Fibroblast of pulmonary artery (primary cell): ENCODE data around the gene KCNMA1.

Source experiments
- DNase-seq: peaks from one replicate; pipeline ENCODE4 v3.0.0-alpha.2; 2010; ENCODE audit warnings: low read depth
- H3K4me3 ChIP-seq: replicated peaks from 2 replicates; pipeline ENCODE4 v1.5.1; 2011; ENCODE audit warnings: low read depth, mild to moderate bottlenecking, control low read depth, low read length, moderate library complexity
- CTCF ChIP-seq: IDR thresholded peaks from 2 replicates; pipeline ENCODE4 v1.5.1; 2011; ENCODE audit warnings: mild to moderate bottlenecking, control low read depth, low read length, inconsistent platforms; ENCODE audit errors: missing control alignments

Gene KCNMA1

GRCh38 chr10:77233466-77233865 lies 404.1 kb downstream of the KCNMA1 start:
- no peak overlapping the region for H3K4me3 ChIP-seq
- TF ChIP-seq CTCF, result no peak
- DNase-seq, result no peak

GRCh38 chr10:77231884-77232610 lies 405.6 kb downstream of the KCNMA1 start:
- H3K4me3 ChIP-seq, result no peak overlapping the region
- no peak for DNase-seq

GRCh38 chr10:77231375-77231774 lies 406.2 kb downstream of the KCNMA1 start:
- TF ChIP-seq CTCF, result no peak
- no peak for DNase-seq
- no peak overlapping the region for H3K4me3 ChIP-seq

More at GRCh38 chr10:77231884-77232610, 405.6 kb downstream of the KCNMA1 start:
- no peak for TF ChIP-seq CTCF

- peak; percentile 61 for DNase-seq
- TF ChIP-seq CTCF, result no peak
- H3K4me3 ChIP-seq, result no peak overlapping the region
These were observed 407.4 kb downstream of the KCNMA1 start for GRCh38 chr10:77230194-77230593.

GRCh38 chr10:77229704-77230103 lies 407.9 kb downstream of the KCNMA1 start:
- DNase-seq, result no peak
- H3K4me3 ChIP-seq, result no peak overlapping the region
- TF ChIP-seq CTCF, result no peak

- TF ChIP-seq CTCF, result no peak
- no peak overlapping the region for H3K4me3 ChIP-seq
- no peak for DNase-seq
These were observed 409.0 kb downstream of the KCNMA1 start for GRCh38 chr10:77228559-77228958.
